Measurements from ENCODE around the gene KRTAP10-1.

GRCh38 chr21:44552136-44552535 is 12.1 kb upstream of the KRTAP10-1 start:
- TF ChIP-seq CTCF (IDR thresholded peaks at IDR 0.05; ENCODE audit: borderline replicate concordance, extremely low read depth, low read length, poor library complexity, severe bottlenecking) (no peak), EZH2 (IDR thresholded peaks at IDR 0.05; ENCODE audit: borderline replicate concordance, low read depth, low read length, severe bottlenecking) (no peak)

Data from DND-41 (cell line).